ENCODE results near the gene DHX32.

DNA sequence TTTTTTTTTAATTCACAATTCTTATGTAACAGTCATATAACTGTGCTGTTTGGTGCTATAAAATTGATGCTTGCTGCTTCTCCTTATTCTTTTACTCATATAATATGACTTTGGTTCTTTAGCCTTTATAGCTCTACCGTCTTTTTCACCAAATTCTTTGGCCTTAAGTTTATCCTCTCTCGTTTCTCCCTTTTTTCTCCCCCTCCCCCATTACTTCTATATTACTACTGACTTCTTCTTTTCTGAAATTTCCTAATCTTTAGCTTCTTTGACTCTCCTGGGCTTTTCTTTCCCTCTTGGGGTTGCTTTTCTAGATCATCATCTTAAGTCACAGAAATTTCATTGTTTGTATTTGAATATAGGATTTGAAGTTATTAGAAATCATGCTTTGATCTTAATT lies 54.0 kb downstream of the DHX32 start:
- TF ChIP-seq, protein P1, sequence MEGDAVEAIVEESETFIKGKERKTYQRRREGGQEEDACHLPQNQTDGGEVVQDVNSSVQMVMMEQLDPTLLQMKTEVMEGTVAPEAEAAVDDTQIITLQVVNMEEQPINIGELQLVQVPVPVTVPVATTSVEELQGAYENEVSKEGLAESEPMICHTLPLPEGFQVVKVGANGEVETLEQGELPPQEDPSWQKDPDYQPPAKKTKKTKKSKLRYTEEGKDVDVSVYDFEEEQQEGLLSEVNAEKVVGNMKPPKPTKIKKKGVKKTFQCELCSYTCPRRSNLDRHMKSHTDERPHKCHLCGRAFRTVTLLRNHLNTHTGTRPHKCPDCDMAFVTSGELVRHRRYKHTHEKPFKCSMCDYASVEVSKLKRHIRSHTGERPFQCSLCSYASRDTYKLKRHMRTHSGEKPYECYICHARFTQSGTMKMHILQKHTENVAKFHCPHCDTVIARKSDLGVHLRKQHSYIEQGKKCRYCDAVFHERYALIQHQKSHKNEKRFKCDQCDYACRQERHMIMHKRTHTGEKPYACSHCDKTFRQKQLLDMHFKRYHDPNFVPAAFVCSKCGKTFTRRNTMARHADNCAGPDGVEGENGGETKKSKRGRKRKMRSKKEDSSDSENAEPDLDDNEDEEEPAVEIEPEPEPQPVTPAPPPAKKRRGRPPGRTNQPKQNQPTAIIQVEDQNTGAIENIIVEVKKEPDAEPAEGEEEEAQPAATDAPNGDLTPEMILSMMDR (IDR thresholded peaks at IDR 0.05): no peak
- no peak for TF ChIP-seq POLR2A (IDR thresholded peaks at IDR 0.05)

All from gastroesophageal sphincter (tissue), 3 donors.